Measurements from ENCODE around the gene ARHGAP18.

The ARHGAP18 gene

DNA sequence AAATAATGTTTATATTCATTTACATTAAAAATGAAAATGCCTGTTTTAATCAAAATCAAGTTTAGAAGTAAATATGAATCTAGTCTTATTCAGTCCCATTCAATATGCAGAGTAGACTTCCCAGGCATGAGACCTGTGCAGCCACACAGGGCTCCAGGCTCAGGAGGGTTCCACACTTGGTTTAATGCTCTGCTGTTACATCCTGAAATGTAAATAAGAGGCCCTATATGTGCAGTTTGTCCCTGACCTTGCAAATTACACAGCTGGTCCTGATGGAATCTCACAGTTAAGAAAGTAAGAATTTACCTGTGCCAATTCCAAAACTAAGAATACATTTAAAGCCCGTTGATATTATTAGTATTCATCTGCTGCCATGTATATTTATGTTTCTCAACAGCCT, 79.4 kb downstream of the ARHGAP18 start:
- Histone ChIP-seq H3K27ac (ENCODE audit: low read depth, low read length) (no peak overlapping the region), H3K9ac (ENCODE audit: low read length) (no peak overlapping the region), H3K4me3 (ENCODE audit: low read depth, low read length) (no peak overlapping the region), H3K9me3 (ENCODE audit: control insufficient read depth, insufficient read depth, low read depth, low read length) (no peaks in the 10 kb centered on the region), H3K36me3 (ENCODE audit: control insufficient read depth, insufficient read depth, low read length) (no peaks in the 10 kb centered on the region), H3K4me1 (ENCODE audit: control insufficient read depth, insufficient read depth, low read length) (no peaks in the 10 kb centered on the region), H3K27me3 (ENCODE audit: control insufficient read depth, insufficient read depth, low read length) (no peaks in the 10 kb centered on the region)

DNA sequence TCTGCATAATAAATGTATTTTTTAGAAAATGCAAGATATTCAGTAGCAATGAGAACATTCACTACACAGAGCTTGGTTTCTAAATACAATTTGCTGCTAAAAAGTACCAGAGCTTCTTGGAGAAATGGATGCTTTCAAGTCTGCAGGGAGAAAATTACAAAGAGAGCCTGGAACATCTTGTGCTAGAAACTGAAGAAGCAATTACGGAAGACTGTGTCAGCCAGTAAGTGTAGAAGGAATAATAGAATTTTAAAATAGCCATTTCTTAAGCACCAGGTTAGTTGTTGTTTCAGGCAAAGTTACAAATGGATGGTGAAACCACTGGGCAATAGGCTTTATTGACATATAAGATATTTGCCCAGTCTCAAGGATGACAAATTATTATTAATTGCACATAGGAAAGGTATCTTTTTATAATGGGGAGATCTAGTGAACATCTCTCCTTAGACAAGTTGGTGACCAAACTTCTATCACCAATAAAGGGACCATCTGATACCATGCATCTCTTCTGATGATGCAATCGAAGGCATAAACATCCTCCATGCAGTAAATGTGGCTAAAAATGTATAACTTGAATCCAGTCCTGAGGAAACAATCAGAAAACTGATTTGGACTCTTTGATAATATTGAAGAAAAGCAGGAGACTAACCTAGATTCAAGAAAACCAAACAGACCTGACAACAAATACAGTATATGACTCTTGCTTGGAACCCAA, 81.7 kb downstream of the ARHGAP18 start:
- no peak overlapping the region for H3K4me3 ChIP-seq (ENCODE audit: low read depth, low read length)
- no peaks in the 10 kb centered on the region for H3K36me3 ChIP-seq (ENCODE audit: control insufficient read depth, insufficient read depth, low read length)
- H3K9me3 ChIP-seq (ENCODE audit: control insufficient read depth, insufficient read depth, low read depth, low read length): no peaks in the 10 kb centered on the region
- no peaks in the 10 kb centered on the region for H3K4me1 ChIP-seq (ENCODE audit: control insufficient read depth, insufficient read depth, low read length)
- H3K27me3 ChIP-seq (ENCODE audit: control insufficient read depth, insufficient read depth, low read length): no peaks in the 10 kb centered on the region
- H3K9ac ChIP-seq (ENCODE audit: low read length): no peak overlapping the region
- no peak overlapping the region for H3K27ac ChIP-seq (ENCODE audit: low read depth, low read length)

DNA sequence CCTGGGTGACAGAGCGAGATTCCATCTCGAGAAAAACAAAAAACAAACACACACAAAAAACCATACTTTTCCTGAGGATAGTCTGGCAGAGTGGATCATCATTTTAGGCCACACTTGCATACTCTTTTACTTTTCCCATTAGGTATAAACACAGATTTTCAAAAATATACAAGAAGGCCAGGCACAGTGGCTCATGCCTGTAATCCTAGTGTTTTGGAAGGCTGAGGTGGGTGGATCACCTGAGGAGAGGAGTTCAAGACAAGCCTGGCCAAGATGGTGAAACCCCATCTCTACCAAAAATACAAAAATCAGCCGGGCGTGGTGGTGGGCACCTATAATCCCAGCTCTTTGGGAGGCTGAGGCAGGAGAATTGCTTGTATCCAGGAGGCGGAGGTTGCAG, 85.5 kb downstream of the ARHGAP18 start:
- no peak overlapping the region for H3K9ac ChIP-seq (ENCODE audit: low read length)
- no peak overlapping the region for H3K27ac ChIP-seq (ENCODE audit: low read depth, low read length)
- H3K4me1 ChIP-seq (ENCODE audit: control insufficient read depth, insufficient read depth, low read length): no peaks in the 10 kb centered on the region
- no peak overlapping the region for H3K4me3 ChIP-seq (ENCODE audit: low read depth, low read length)
- H3K36me3 ChIP-seq (ENCODE audit: control insufficient read depth, insufficient read depth, low read length): no peaks in the 10 kb centered on the region
- no peaks in the 10 kb centered on the region for H3K9me3 ChIP-seq (ENCODE audit: control insufficient read depth, insufficient read depth, low read depth, low read length)
- no peaks in the 10 kb centered on the region for H3K27me3 ChIP-seq (ENCODE audit: control insufficient read depth, insufficient read depth, low read length)

DNA sequence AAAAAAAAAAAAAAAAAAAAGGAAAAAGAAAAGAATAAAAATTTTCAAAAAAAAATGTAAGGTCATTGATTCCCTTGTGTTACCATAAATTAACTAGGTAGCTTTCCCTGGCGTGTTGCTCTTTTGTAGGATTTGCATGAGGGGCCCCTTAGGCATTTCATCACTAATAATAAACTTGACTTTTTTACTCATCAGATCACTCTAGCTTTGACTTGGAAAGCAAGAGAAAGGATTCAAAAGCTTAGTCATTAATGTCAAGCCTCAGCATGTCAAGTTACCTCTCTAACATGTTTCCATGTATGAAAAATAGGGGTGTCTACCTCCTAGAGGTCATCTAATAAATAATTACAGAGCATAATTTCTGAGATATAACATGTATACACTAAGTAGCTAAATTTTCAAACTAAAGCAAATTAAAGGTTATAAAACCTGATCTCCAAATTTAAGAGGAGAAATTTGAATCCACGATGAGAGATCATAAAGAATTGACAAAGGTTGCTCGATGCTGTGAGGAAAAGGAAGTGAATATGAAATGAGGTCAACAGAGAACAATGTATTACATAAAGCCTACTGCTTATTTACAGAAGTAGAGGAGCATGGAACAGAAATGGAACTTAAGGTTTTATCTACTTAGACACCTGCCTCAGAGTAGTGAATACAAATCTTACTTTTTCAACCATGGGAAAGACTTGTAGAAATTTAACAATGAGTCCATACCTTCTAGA, 86.8 kb downstream of the ARHGAP18 start:
- Histone ChIP-seq H3K4me1 (ENCODE audit: control insufficient read depth, insufficient read depth, low read length) (no peaks in the 10 kb centered on the region), H3K9ac (ENCODE audit: low read length) (no peak overlapping the region), H3K27ac (ENCODE audit: low read depth, low read length) (no peak overlapping the region), H3K4me3 (ENCODE audit: low read depth, low read length) (no peak overlapping the region), H3K36me3 (ENCODE audit: control insufficient read depth, insufficient read depth, low read length) (no peaks in the 10 kb centered on the region), H3K27me3 (ENCODE audit: control insufficient read depth, insufficient read depth, low read length) (no peaks in the 10 kb centered on the region), H3K9me3 (ENCODE audit: control insufficient read depth, insufficient read depth, low read depth, low read length) (no peaks in the 10 kb centered on the region)

DNA sequence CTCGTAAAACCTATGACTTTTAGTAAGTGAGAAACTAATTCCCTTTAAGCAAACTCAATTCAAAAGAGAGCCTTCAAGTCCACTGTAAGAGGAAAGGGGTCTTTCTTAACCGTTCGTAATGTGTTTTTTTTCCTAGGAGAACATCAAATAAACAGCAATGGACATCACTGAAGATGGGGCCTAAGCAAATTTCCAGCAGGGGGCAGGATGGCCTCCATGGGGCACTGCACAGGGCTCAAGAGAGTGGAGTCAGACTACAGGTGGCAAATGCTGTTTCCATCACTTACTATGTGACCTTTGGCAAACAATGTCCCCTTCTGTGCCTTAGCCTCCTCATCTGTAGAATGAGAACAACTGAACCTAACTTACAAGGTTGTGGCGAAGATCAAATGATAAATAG, 88.7 kb downstream of the ARHGAP18 start:
- no peak overlapping the region for H3K27ac ChIP-seq (ENCODE audit: low read depth, low read length)
- no peak overlapping the region for H3K9ac ChIP-seq (ENCODE audit: low read length)
- no peaks in the 10 kb centered on the region for H3K4me1 ChIP-seq (ENCODE audit: control insufficient read depth, insufficient read depth, low read length)
- no peaks in the 10 kb centered on the region for H3K27me3 ChIP-seq (ENCODE audit: control insufficient read depth, insufficient read depth, low read length)
- no peaks in the 10 kb centered on the region for H3K9me3 ChIP-seq (ENCODE audit: control insufficient read depth, insufficient read depth, low read depth, low read length)
- H3K4me3 ChIP-seq (ENCODE audit: low read depth, low read length): no peak overlapping the region
- no peaks in the 10 kb centered on the region for H3K36me3 ChIP-seq (ENCODE audit: control insufficient read depth, insufficient read depth, low read length)

DNA sequence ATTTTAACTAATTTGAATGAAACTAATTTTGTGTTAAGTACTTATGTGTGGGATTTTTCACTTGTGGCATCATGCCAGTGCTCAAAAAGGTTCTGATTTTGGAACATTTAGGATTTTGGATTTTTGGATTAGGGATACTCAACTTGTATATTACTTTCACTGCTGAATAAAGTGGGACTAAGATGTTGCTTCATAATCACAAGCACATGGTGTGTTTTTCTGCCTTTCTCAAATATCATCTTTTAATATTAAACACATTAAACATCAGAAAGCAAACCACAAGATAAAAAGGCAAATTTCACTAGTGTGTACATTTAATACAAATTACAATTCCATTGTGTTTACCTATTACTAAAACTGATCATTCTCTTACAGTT, 89.8 kb downstream of the ARHGAP18 start:
- Histone ChIP-seq H3K36me3 (ENCODE audit: control insufficient read depth, insufficient read depth, low read length) (no peaks in the 10 kb centered on the region), H3K4me1 (ENCODE audit: control insufficient read depth, insufficient read depth, low read length) (no peaks in the 10 kb centered on the region), H3K27me3 (ENCODE audit: control insufficient read depth, insufficient read depth, low read length) (no peaks in the 10 kb centered on the region), H3K9ac (ENCODE audit: low read length) (no peak overlapping the region), H3K9me3 (ENCODE audit: control insufficient read depth, insufficient read depth, low read depth, low read length) (no peaks in the 10 kb centered on the region), H3K4me3 (ENCODE audit: low read depth, low read length) (no peak overlapping the region), H3K27ac (ENCODE audit: low read depth, low read length) (no peak overlapping the region)

DNA sequence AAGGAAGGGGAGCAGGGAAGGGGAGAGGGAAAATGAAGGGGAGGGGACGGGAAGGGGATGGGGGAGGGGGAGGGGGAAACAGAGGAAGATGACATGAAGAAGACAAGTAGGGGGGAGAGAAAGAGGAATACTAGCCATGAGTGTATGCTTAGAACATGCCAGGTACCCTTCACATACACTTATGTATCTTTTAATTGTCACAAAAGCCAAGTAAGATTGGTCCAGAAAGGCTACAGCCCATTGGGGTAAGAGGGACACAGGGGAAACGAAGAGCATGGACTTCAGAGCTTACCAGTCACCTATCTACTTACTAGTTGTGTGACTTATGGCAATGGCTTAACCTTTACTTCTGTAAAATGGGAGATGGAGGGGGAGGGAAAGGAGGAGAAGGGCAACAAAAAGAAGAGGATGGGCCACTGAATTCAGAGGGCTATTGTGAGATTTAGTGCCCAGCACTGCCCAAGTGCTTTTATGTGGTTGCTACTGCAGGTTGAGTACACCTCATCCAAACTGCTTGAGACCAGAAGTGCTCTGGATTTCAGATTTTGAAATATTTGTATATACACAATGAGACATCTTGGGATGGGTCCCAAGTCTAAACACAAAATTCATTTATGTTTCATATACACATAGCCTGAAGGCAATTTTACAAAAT, 90.3 kb downstream of the ARHGAP18 start:
- no peaks in the 10 kb centered on the region for H3K9me3 ChIP-seq (ENCODE audit: control insufficient read depth, insufficient read depth, low read depth, low read length)
- H3K27me3 ChIP-seq (ENCODE audit: control insufficient read depth, insufficient read depth, low read length): no peaks in the 10 kb centered on the region
- no peaks in the 10 kb centered on the region for H3K36me3 ChIP-seq (ENCODE audit: control insufficient read depth, insufficient read depth, low read length)

DNA sequence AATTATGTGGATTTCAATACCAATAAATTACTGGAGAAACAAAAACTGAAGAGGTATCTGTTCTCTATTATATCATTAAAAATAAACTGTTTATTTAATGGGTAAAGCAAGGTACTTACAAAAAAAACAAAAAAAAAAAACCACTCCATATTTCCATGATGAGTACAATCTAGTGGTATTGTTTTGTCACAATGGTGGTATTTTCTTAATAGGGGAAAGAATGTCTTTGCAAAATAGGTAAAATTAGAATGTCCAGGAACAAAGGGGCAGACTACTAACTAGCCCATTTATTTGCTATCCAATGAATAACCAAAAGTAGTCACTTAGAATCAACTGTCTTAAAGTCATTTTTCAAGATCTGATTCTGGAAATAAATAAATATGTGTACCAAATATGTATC, 92.0 kb downstream of the ARHGAP18 start:
- no peaks in the 10 kb centered on the region for H3K36me3 ChIP-seq (ENCODE audit: control insufficient read depth, insufficient read depth, low read length)
- no peaks in the 10 kb centered on the region for H3K4me1 ChIP-seq (ENCODE audit: control insufficient read depth, insufficient read depth, low read length)
- no peak overlapping the region for H3K27ac ChIP-seq (ENCODE audit: low read depth, low read length)
- no peaks in the 10 kb centered on the region for H3K27me3 ChIP-seq (ENCODE audit: control insufficient read depth, insufficient read depth, low read length)
- no peak overlapping the region for H3K4me3 ChIP-seq (ENCODE audit: low read depth, low read length)
- no peaks in the 10 kb centered on the region for H3K9me3 ChIP-seq (ENCODE audit: control insufficient read depth, insufficient read depth, low read depth, low read length)
- no peak overlapping the region for H3K9ac ChIP-seq (ENCODE audit: low read length)

More for the DNA sequence above, 90.3 kb downstream of the ARHGAP18 start:
- H3K4me3 ChIP-seq (ENCODE audit: low read depth, low read length): no peak overlapping the region
- H3K27ac ChIP-seq (ENCODE audit: low read depth, low read length): no peak overlapping the region
- H3K4me1 ChIP-seq (ENCODE audit: control insufficient read depth, insufficient read depth, low read length): no peaks in the 10 kb centered on the region
- H3K9ac ChIP-seq (ENCODE audit: low read length): no peak overlapping the region

DNA sequence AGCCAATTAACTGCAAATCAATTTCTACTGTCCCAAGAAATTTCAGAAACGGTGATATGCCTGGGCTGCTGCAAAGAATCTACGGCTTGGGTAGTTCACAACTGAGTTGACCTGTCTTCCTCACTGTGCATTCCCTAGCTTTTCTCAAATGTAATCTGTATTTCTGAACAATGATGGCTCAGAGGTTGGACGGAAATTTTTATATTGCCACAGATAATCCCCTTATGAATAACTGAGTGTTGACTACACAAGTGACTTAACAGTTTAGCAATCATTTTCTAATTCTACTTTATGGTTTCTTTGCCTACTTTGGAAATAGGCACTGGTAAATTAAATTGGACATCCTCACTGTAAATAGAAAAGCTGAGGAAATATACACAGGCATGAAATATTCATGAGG, 94.5 kb downstream of the ARHGAP18 start:
- H3K36me3 ChIP-seq (ENCODE audit: control insufficient read depth, insufficient read depth, low read length): no peaks in the 10 kb centered on the region

DNA sequence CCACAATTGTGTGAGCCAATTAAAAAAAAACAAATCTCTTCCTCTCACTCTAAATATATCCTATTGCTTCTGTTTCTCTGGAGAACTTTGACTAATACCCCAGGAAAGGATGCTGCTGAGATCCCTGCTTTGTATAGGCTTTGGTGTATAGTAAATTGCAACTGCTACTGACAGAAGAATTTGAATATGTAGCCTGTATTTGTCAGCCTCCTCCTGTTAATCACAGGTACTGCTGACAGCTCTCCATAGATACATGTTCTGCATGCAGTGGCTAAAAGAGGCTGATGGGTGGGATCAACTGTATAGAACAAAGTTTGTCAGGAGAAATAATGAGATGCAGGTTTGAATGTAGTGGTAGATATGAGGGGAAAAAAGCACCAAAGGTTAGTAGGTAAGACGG, 95.0 kb downstream of the ARHGAP18 start:
- no peak overlapping the region for H3K9ac ChIP-seq (ENCODE audit: low read length)
- no peaks in the 10 kb centered on the region for H3K9me3 ChIP-seq (ENCODE audit: control insufficient read depth, insufficient read depth, low read depth, low read length)
- H3K4me3 ChIP-seq (ENCODE audit: low read depth, low read length): no peak overlapping the region
- no peaks in the 10 kb centered on the region for H3K27me3 ChIP-seq (ENCODE audit: control insufficient read depth, insufficient read depth, low read length)
- no peaks in the 10 kb centered on the region for H3K36me3 ChIP-seq (ENCODE audit: control insufficient read depth, insufficient read depth, low read length)
- no peak overlapping the region for H3K27ac ChIP-seq (ENCODE audit: low read depth, low read length)
- 0 out of 2 replicates have a peak, but pooled peaks cover 3% of the 10 kb centered on the region for H3K4me1 ChIP-seq (ENCODE audit: control insufficient read depth, insufficient read depth, low read length)

More for the DNA sequence above, 94.5 kb downstream of the ARHGAP18 start:
- no peak overlapping the region for H3K4me3 ChIP-seq (ENCODE audit: low read depth, low read length)
- H3K27ac ChIP-seq (ENCODE audit: low read depth, low read length): no peak overlapping the region
- H3K4me1 ChIP-seq (ENCODE audit: control insufficient read depth, insufficient read depth, low read length): no peaks in the 10 kb centered on the region
- H3K9me3 ChIP-seq (ENCODE audit: control insufficient read depth, insufficient read depth, low read depth, low read length): no peaks in the 10 kb centered on the region
- H3K27me3 ChIP-seq (ENCODE audit: control insufficient read depth, insufficient read depth, low read length): no peaks in the 10 kb centered on the region
- no peak overlapping the region for H3K9ac ChIP-seq (ENCODE audit: low read length)

DNA sequence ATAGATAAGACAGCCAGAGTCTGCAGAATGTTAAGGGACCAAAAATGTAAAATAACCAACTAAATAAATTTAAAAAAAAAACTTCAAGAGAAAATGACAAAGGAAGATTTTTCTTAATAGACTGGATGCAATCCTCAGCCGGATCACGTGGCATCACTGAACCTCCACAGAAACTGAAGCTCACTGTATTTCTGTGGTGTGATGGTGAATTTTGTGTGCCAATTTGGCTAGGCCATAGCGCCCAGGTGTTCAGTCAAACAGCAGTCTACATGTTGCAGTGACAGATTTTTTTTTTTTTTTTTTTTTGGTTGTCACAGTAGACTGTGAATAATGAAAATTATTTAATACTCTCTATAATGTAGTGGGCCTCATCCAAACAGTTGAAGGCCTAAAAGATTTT, 95.5 kb downstream of the ARHGAP18 start:
- Histone ChIP-seq H3K4me3 (ENCODE audit: low read depth, low read length) (no peak overlapping the region), H3K9ac (ENCODE audit: low read length) (no peak overlapping the region), H3K9me3 (ENCODE audit: control insufficient read depth, insufficient read depth, low read depth, low read length) (no peaks in the 10 kb centered on the region), H3K27me3 (ENCODE audit: control insufficient read depth, insufficient read depth, low read length) (no peaks in the 10 kb centered on the region), H3K36me3 (ENCODE audit: control insufficient read depth, insufficient read depth, low read length) (no peaks in the 10 kb centered on the region), H3K4me1 (ENCODE audit: control insufficient read depth, insufficient read depth, low read length) (peaks cover 9% of the 10 kb centered on the region; the same call in 1 of the 2 replicates), H3K27ac (ENCODE audit: low read depth, low read length) (no peak overlapping the region)
